ENCODE results near the gene SPEM1.

SPEM1 gene

GRCh38 chr17:7382901-7383300 is 37.2 kb upstream of the SPEM1 start:
- H3K79me2 ChIP-seq (ENCODE audit: insufficient read depth, low read length) = no peaks in the 10 kb centered on the region
- TF ChIP-seq CTCF (IDR thresholded peaks at IDR 0.05; ENCODE audit: insufficient read depth, low read length, poor library complexity, severe bottlenecking) (no peak), EZH2phosphoT487 (conservative IDR thresholded peaks at IDR 0.05; ENCODE audit: low read length) (no peak)
- no peak overlapping the region for H3K27ac ChIP-seq (ENCODE audit: low read depth, low read length)
- no peaks in the 10 kb centered on the region for H3K27me3 ChIP-seq (ENCODE audit: low read length)
- no peaks in the 10 kb centered on the region for H3K36me3 ChIP-seq (ENCODE audit: low read length)
- no peak overlapping the region for H3K9ac ChIP-seq (ENCODE audit: low read length)
- H3K9me3 ChIP-seq (ENCODE audit: insufficient read depth, low read length) = peaks cover 9% of the 10 kb centered on the region; the same call in 1 of the 2 replicates
- no peaks in the 10 kb centered on the region for H3F3A ChIP-seq (ENCODE audit: insufficient read depth)
- no peak overlapping the region for H3K4me2 ChIP-seq (ENCODE audit: low read depth, low read length, poor library complexity, severe bottlenecking)
- no peak overlapping the region for H2AFZ ChIP-seq (ENCODE audit: low read depth, low read length, severe bottlenecking)
- H3K4me3 ChIP-seq (ENCODE audit: insufficient read depth, low read length, poor library complexity, severe bottlenecking) = no peak overlapping the region
- no peaks in the 10 kb centered on the region for H4K20me1 ChIP-seq (ENCODE audit: low read depth, low read length)
- no peaks in the 10 kb centered on the region for H3K9me2 ChIP-seq (replicated peaks; ENCODE audit: insufficient read depth, low read length)

- Histone ChIP-seq H3K36me3 (ENCODE audit: low read length) (no peaks in the 10 kb centered on the region), H3K27ac (ENCODE audit: low read depth, low read length) (no peak overlapping the region), H3K9me3 (ENCODE audit: insufficient read depth, low read length) (peaks cover 9% of the 10 kb centered on the region; the same call in 1 of the 2 replicates), H3K79me2 (ENCODE audit: insufficient read depth, low read length) (no peaks in the 10 kb centered on the region), H4K20me1 (ENCODE audit: low read depth, low read length) (no peaks in the 10 kb centered on the region), H3K9ac (ENCODE audit: low read length) (no peak overlapping the region; the same call in 1 of the 2 replicates), H3K4me2 (ENCODE audit: low read depth, low read length, poor library complexity, severe bottlenecking) (peak overlapping the region; percentile 79), H3F3A (ENCODE audit: insufficient read depth) (no peaks in the 10 kb centered on the region), H3K4me3 (ENCODE audit: insufficient read depth, low read length, poor library complexity, severe bottlenecking) (no peak overlapping the region), H3K27me3 (ENCODE audit: low read length) (no peaks in the 10 kb centered on the region), H3K9me2 (replicated peaks; ENCODE audit: insufficient read depth, low read length) (no peaks in the 10 kb centered on the region), H2AFZ (ENCODE audit: low read depth, low read length, severe bottlenecking) (no peak overlapping the region)
- TF ChIP-seq EZH2phosphoT487 (conservative IDR thresholded peaks at IDR 0.05; ENCODE audit: low read length) (no peak), CTCF (IDR thresholded peaks at IDR 0.05; ENCODE audit: insufficient read depth, low read length, poor library complexity, severe bottlenecking) (no peak)
Measured at GRCh38 chr17:7383371-7383741, 36.8 kb upstream of the SPEM1 start.

GRCh38 chr17:7383742-7384488 is 36.2 kb upstream of the SPEM1 start:
- peaks cover 9% of the 10 kb centered on the region; the same call in 1 of the 2 replicates for H3K9me3 ChIP-seq (ENCODE audit: insufficient read depth, low read length)
- H3K4me3 ChIP-seq (ENCODE audit: insufficient read depth, low read length, poor library complexity, severe bottlenecking) = peak overlapping the region; percentile 77
- H3K79me2 ChIP-seq (ENCODE audit: insufficient read depth, low read length) = no peaks in the 10 kb centered on the region
- no peaks in the 10 kb centered on the region for H3K9me2 ChIP-seq (replicated peaks; ENCODE audit: insufficient read depth, low read length)
- no peaks in the 10 kb centered on the region for H3F3A ChIP-seq (ENCODE audit: insufficient read depth)
- no peaks in the 10 kb centered on the region for H3K36me3 ChIP-seq (ENCODE audit: low read length)
- H3K9ac ChIP-seq (ENCODE audit: low read length) = peak overlapping the region; percentile 73
- no peaks in the 10 kb centered on the region for H4K20me1 ChIP-seq (ENCODE audit: low read depth, low read length)
- peak overlapping the region; percentile 79 for H3K4me2 ChIP-seq (ENCODE audit: low read depth, low read length, poor library complexity, severe bottlenecking)
- no peaks in the 10 kb centered on the region for H3K27me3 ChIP-seq (ENCODE audit: low read length)
- peak overlapping the region; percentile 48 for H3K27ac ChIP-seq (ENCODE audit: low read depth, low read length)
- TF ChIP-seq EZH2phosphoT487 (conservative IDR thresholded peaks at IDR 0.05; ENCODE audit: low read length) (no peak), CTCF (IDR thresholded peaks at IDR 0.05; ENCODE audit: insufficient read depth, low read length, poor library complexity, severe bottlenecking) (no peak)
- peak overlapping the region; percentile 94 for H2AFZ ChIP-seq (ENCODE audit: low read depth, low read length, severe bottlenecking)
